Gastrocnemius medialis (tissue), 4 donors: ENCODE data around the gene RAB7A.

Experiments used
- CTCF ChIP-seq, 5 experiments: fragments of 450-650 bp in 3 of 5; fragments of 200-600 bp in 2 of 5; sonication (generic) in 2 of 5; IDR thresholded peaks in 4 of 5; conservative IDR thresholded peaks in 1 of 5; 1 replicate in 4 of 5; 2 replicates in 1 of 5; pipeline ENCODE4 v1.5.1; 2016 to 2019; ENCODE audit warnings: antibody characterized with exemption in 5 of 5, mild to moderate bottlenecking in 3 of 5, moderate library complexity in 3 of 5
- POLR2A ChIP-seq, 2 donors: fragments of 450-650 bp; IDR thresholded peaks; one replicate each; pipeline ENCODE4 v1.6.1; 2017; ENCODE audit warnings: antibody characterized with exemption in 2 of 2, mild to moderate bottlenecking in 2 of 2, moderate library complexity in 2 of 2

DNA sequence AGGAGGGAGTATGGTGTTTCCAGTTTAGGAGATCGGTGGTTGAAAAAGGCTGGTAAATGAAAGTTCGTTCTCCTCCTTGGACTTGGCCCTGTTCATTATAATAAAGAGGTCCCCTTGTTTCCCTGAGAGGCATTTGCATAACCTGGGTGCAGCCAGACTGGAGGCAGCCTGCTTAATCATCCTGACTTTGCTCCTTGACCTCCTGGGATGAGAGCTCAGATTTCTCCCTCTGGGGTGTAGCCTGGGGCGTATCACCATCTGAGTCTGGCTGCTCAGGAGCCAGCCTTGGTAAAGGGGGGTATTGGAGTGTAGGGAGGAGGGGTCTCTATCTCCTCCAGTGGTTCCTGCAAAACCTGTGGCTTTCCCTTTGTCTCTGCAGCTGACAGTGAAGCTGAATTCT lies 132.2 kb downstream of the RAB7A start:
- TF ChIP-seq POLR2A (IDR thresholded peaks at IDR 0.05): no peak
- no peak for TF ChIP-seq CTCF (IDR thresholded peaks at IDR 0.05 in 4 of 5, conservative IDR thresholded peaks at IDR 0.05 in 1 of 5)
